LNCAP (cell line): ENCODE measurements around the gene MYOCD.

Experiments used
- CTCF ChIP-seq: fragments of 450-650 bp; IDR thresholded peaks from 2 replicates; pipeline ENCODE4 v1.5.1; 2017; ENCODE audit warnings: mild to moderate bottlenecking

MYOCD gene

DNA sequence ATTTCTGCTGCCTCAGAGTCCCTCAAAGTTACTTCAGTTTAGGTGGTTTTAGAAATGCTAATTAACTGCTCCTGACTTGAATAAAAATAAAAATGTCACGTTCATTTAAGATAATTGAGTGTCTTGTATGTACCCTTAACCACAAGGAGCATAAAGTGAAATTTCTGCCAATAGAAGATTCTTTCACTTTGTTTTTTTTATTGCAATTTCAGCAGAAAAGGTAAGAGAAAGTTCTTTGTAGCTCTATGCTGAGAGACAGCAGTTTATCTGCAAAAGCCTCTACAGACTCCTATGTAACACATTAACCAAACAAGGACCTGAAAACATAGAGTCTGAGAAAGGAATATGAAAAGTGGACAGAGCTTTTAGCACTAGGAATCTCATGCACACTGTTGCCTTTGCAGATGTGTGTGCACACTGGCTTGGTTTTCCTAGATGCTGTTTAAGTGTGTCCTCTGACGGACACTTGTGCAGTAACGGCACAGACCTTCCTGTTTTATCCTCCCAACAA is 135.2 kb downstream of the MYOCD start:
- TF ChIP-seq CTCF = no peak

- TF ChIP-seq CTCF = no peak
Observed at GRCh38 chr17:12806630-12807029, 140.9 kb downstream of the MYOCD start.

DNA sequence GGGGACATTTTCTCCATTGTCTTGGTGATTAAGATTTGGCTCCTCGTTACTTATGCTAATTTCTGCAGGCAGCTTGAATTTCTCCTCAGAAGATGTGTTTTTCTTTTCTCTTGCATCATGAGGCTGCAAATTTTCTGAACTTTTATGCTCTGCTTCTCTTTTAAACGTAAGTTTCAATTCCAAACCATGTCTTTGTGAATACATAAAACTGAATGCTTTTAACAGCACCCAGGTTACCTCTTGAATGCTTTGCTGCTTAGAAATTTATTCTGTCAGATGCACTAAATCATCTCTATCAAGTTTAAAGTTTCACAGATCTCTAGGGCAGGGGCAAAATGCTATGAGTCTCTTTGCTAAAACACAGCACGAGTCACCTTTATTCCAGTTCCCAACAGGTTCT is 143.0 kb downstream of the MYOCD start:
- TF ChIP-seq CTCF = no peak

- no peak for TF ChIP-seq CTCF
Observed at GRCh38 chr17:12812877-12813276, 147.2 kb downstream of the MYOCD start.

DNA sequence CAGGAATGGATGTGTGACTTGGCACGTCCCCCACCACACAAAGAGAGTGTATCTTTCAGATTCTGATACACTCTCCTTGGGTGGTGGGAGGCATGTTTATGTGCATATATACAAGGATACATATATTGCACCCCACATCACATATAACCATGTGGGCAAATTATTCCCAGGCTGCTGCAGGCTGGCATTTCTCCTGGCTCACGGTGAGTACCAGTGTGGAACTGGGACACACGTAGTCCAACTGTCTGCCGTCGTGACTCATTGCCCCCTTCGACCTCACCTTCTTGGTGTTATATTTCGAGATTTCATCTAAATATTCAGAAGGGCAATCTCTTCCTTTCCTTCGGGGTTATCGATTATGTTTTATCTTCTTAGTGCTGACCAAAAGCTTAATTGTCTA is 148.0 kb downstream of the MYOCD start:
- no peak for TF ChIP-seq CTCF

GRCh38 chr17:12814718-12815117 is 149.0 kb downstream of the MYOCD start:
- no peak for TF ChIP-seq CTCF

GRCh38 chr17:12815642-12816141 is 150.0 kb downstream of the MYOCD start:
- TF ChIP-seq CTCF = no peak
